GM18517 (cell line): ENCODE data around the gene PRSS1.
"Not testable (repeated sequence)": the region's sequence is repeated elsewhere in the genome, so short reads cannot be mapped to it uniquely, and the experiment has no call there.

Experiments used
- ATAC-seq: cut with Tn5 transposase; IDR thresholded peaks from one replicate; pipeline ENCODE4 v1.9.1; 2021; ENCODE audit warnings: mild to moderate bottlenecking, moderate library complexity; ENCODE audit not compliant: unreplicated experiment

Gene PRSS1

GRCh38 chr7:142746264-142746663 lies 3.0 kb upstream of the PRSS1 start:
- no peak for ATAC-seq

GRCh38 chr7:142748410-142748809 lies 862 bp upstream of the PRSS1 start:
- ATAC-seq, result not testable (repeated sequence)

- no peak for ATAC-seq
Observed at GRCh38 chr7:142750321-142750938, 1.2 kb downstream of the PRSS1 start.

- ATAC-seq, result not testable (repeated sequence)
Observed at GRCh38 chr7:142751526-142752175, 2.4 kb downstream of the PRSS1 start.

- no peak for ATAC-seq
Observed at GRCh38 chr7:142752376-142753225, 3.3 kb downstream of the PRSS1 start.

- no peak for ATAC-seq
Observed at GRCh38 chr7:142753366-142753765, 4.1 kb downstream of the PRSS1 start.

- ATAC-seq, result not testable (repeated sequence)
Observed at GRCh38 chr7:142753925-142754491, 4.7 kb downstream of the PRSS1 start.

- no peak for ATAC-seq
Observed at GRCh38 chr7:142754681-142755575, 5.7 kb downstream of the PRSS1 start.

GRCh38 chr7:142758312-142758711 lies 9.0 kb downstream of the PRSS1 start:
- ATAC-seq, result not testable (repeated sequence)

GRCh38 chr7:142759433-142759832 lies 10.2 kb downstream of the PRSS1 start:
- no peak for ATAC-seq

- ATAC-seq, result no peak
Observed at GRCh38 chr7:142760071-142760642, 10.9 kb downstream of the PRSS1 start.

- not testable (repeated sequence) for ATAC-seq
Observed at GRCh38 chr7:142761606-142762005, 12.3 kb downstream of the PRSS1 start.

GRCh38 chr7:142762104-142762503 lies 12.8 kb downstream of the PRSS1 start:
- no peak for ATAC-seq

GRCh38 chr7:142767451-142767850 lies 18.2 kb downstream of the PRSS1 start:
- ATAC-seq, result no peak

GRCh38 chr7:142767861-142768260 lies 18.6 kb downstream of the PRSS1 start:
- no peak for ATAC-seq

GRCh38 chr7:142768885-142769284 lies 19.6 kb downstream of the PRSS1 start:
- ATAC-seq, result not testable (repeated sequence)

- peak; percentile 22 for ATAC-seq
Observed at GRCh38 chr7:142770661-142771352, 21.5 kb downstream of the PRSS1 start, which contains the start of gene PRSS2. TSS of gene PRSS2 (plus strand) at chr7:142770970. CDS start at chr7:142770983, 13 bp downstream.

- ATAC-seq, result peak; percentile 79
Observed at GRCh38 chr7:142771353-142771723, 22.1 kb downstream of the PRSS1 start.

- no peak for ATAC-seq
Observed at GRCh38 chr7:142772051-142772450, 22.8 kb downstream of the PRSS1 start.
